Colonic mucosa (tissue), 4 donors: Measurements from ENCODE around the gene DBI. TPM values are rescaled to one million over a fixed set of nuclear protein-coding genes. Genes with fewer than 3 reads are reported as not detected.
A peak's percentile ranks its signal among the peaks of the same experiment; 100 is the strongest.

Experiments used
- DNase-seq: peaks from one replicate; pipeline ENCODE4 v3.0.0-alpha.2; 2020
- H3K27ac ChIP-seq: fragments of 200-600 bp; one replicate; pipeline ENCODE4 v1.8.0; 2021
- H3K27me3 ChIP-seq: fragments of 200-600 bp; one replicate; pipeline ENCODE4 v1.8.0; 2021
- H3K36me3 ChIP-seq: fragments of 200-600 bp; one replicate; pipeline ENCODE4 v1.8.0; 2021
- H3K4me1 ChIP-seq: fragments of 200-600 bp; one replicate; pipeline ENCODE4 v1.8.0; 2021; ENCODE audit warnings: mild to moderate bottlenecking
- H3K4me3 ChIP-seq: fragments of 200-600 bp; one replicate; pipeline ENCODE4 v1.8.0; 2021
- H3K9ac ChIP-seq, 2 donors: one replicate each; pipeline ENCODE4 v1.7.0; 2013; ENCODE audit warnings: control low read depth in 2 of 2, low read depth in 2 of 2, low read length in 2 of 2
- H3K9me3 ChIP-seq: fragments of 200-600 bp; one replicate; pipeline ENCODE4 v1.8.0; 2021
- CTCF ChIP-seq: fragments of 200-600 bp; IDR thresholded peaks from one replicate; pipeline ENCODE4 v1.8.0; 2022; ENCODE audit warnings: antibody characterized with exemption, mild to moderate bottlenecking
- intact Hi-C: fragments of 100-400 bp; cut with DNase I; formaldehyde crosslinking; loops from one replicate; pipeline ENCODE4 v1.14.1; 2022
- total RNA-seq, 2 donors: library from RNA; stranded (reverse); fragmentation: NEBNext Ultra II Directional in 1 of 2; extraction: Animal tissue kit (Norgen Biotek cat#: 25700) in 1 of 2; gene quantifications; one replicate each; pipeline ENCODE4 v1.2.1, GENCODE V29; 2021
- donor health status: healthy.
- donor health status: DM: no; HTN: no; CAD: no.
- donor health status: DM: no; HTN: no; CAD: no.

DBI gene
- total RNA-seq, 2 donors from 2014 or later = 275 to 291 TPM

DNA sequence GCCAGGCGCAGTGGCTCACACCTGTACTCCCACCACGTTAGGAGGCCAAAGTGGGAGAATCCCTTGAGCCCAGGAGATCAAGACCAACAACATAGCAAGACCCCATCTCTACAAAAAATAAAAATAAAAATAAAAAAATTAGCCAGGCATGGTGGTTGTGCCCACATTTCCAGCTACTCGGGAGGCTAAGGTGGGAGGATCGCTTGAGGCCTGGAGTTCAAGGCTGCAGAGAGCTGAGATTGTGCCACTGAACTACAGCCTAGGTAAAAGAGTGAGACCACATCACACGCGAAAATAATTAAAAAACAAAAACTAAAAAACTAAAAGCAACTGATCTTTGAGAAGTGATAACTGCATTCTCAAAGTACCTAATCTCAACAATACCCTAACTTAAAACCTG, 2.0 kb upstream of the DBI start:
- TF ChIP-seq CTCF = no peak
- Histone ChIP-seq H3K9me3 (no peaks in the 10 kb centered on the region), H3K9ac (no peak overlapping the region), H3K36me3 (peaks cover 5% of the 10 kb centered on the region), H3K4me3 (no peak overlapping the region), H3K27me3 (no peaks in the 10 kb centered on the region), H3K27ac (no peak overlapping the region), H3K4me1 (no peaks in the 10 kb centered on the region)
- no peak for DNase-seq
- intact Hi-C loops = loop anchor here (10.0 kb wide), 1 partner anchor 50 kb away; no protein-coding TSS in a partner anchor

DNA sequence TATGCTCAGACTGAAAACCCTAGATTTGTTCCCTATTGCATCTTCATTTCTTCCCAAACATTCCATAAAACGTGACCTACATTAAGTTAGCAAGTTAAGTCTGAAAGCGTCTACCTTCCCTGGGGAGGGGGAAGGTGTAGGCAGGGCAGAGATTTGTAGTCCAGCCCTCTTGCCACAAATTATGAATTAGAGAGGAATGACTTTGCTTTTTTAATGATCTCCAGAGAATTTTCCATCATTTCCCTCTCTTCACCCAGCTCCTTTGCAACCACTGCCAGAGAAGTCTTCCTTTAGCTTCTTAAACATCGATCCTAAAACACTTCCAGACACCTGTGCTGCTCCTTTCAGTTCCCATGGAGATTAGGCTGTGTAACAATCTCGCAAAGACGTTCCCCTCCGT, 1.3 kb upstream of the DBI start:
- DNase-seq = no peak
- H3K36me3 ChIP-seq = peaks cover 7% of the 10 kb centered on the region
- H3K27ac ChIP-seq = peak overlapping the region; percentile 95
- H3K4me1 ChIP-seq = no peaks in the 10 kb centered on the region
- H3K9me3 ChIP-seq = no peaks in the 10 kb centered on the region
- intact Hi-C loops = loop anchor here (10.0 kb wide), 1 partner anchor 51 kb away; no protein-coding TSS in a partner anchor
- peak overlapping the region; percentile 72 for H3K4me3 ChIP-seq
- peak overlapping the region in 1 of 2 donors; percentile 94 for H3K9ac ChIP-seq
- H3K27me3 ChIP-seq = no peaks in the 10 kb centered on the region
- TF ChIP-seq CTCF = no peak

GRCh38 chr2:119366161-119366648, 572 bp upstream of the DBI start:
- H3K9me3 ChIP-seq = no peaks in the 10 kb centered on the region
- H3K9ac ChIP-seq = peak overlapping the region; percentile 72 to 94
- intact Hi-C loops = loop anchor here (10.0 kb wide), 1 partner anchor 51 kb away; no protein-coding TSS in a partner anchor
- no peaks in the 10 kb centered on the region for H3K27me3 ChIP-seq
- no peaks in the 10 kb centered on the region for H3K4me1 ChIP-seq
- DNase-seq = peak; percentile 51
- peak overlapping the region; percentile 72 for H3K4me3 ChIP-seq
- TF ChIP-seq CTCF = no peak
- peak overlapping the region; percentile 95 for H3K27ac ChIP-seq
- H3K36me3 ChIP-seq = peaks cover 14% of the 10 kb centered on the region

DNA sequence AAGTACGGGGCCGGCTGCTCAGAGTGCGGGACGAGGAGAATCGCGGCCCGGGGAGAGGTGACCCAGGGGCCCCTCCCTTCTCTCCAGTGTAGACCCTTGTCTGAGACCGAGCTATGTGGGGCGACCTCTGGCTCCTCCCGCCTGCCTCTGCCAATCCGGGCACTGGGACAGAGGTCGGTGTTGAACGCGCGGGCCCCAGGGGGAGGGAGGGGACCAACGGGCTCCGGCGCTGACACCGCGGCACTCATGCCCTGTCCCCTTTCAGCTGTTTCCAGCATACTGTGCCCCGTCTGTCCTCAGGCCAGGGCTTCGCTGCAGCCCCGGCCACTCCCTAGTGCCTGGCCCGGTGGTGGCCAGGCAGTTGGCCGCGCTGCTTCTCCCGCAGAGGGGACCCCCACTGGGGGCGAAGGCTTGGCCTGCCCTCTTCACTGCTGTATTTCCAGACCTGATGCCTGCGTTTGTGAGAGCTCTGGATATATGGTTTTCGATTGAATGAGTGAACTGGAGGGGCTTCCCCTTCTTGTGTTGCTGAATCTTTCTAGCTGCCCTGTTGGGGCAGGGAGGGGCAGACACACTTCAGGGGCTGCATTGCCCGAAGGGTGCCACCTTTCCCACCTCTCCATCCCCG, 809 bp downstream of the DBI start:
- H3K9ac ChIP-seq = peak overlapping the region; percentile 91 to 94
- TF ChIP-seq CTCF = no peak
- no peaks in the 10 kb centered on the region for H3K4me1 ChIP-seq
- intact Hi-C loops = loop anchor here (10.0 kb wide), 1 partner anchor 53 kb away; no protein-coding TSS in a partner anchor
- H3K27ac ChIP-seq = peak overlapping the region; percentile 95
- no peaks in the 10 kb centered on the region for H3K9me3 ChIP-seq
- peak overlapping the region; percentile 72 for H3K4me3 ChIP-seq
- peak; percentile 84 for DNase-seq
- no peaks in the 10 kb centered on the region for H3K27me3 ChIP-seq
- peaks cover 26% of the 10 kb centered on the region for H3K36me3 ChIP-seq

DNA sequence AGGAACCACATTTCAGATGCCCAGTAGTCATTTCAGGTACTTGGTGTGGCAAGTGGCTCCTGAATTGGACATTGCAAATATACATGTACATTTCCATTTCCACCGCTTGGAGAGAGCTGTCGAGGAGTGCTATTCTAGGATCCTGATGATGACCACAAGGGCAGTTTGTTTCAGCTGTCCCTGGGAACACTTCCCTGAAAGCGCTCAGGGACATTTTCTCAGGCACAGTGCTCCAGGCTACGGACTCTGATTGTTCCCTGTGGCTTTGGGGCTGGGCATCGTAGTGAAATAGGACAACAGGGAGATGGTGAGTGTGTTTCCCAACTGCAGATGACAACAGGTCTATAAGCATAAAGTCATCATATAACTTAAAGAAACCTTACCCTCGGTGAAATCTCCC, 3.1 kb downstream of the DBI start:
- no peak for TF ChIP-seq CTCF
- Histone ChIP-seq H3K36me3 (peaks cover 28% of the 10 kb centered on the region), H3K27me3 (no peaks in the 10 kb centered on the region), H3K4me3 (no peak overlapping the region), H3K4me1 (no peaks in the 10 kb centered on the region), H3K9me3 (no peaks in the 10 kb centered on the region), H3K9ac (no peak overlapping the region), H3K27ac (no peak overlapping the region)
- intact Hi-C loops = loop anchor here (10.0 kb wide), 1 partner anchor 55 kb away; no protein-coding TSS in a partner anchor
- no peak for DNase-seq
